Hepatocyte (in vitro differentiated cells): ENCODE measurements around the gene SGO2. TPM values are rescaled to one million over a fixed set of nuclear protein-coding genes. Genes with fewer than 3 reads are reported as not detected.

Experiments used
- DNase-seq: peaks from one replicate; pipeline ENCODE4 v3.0.0-alpha.2; 2016; ENCODE audit warnings: low spot score
- H2AFZ ChIP-seq: fragments of 200-600 bp; sonication (generic); 2 replicates; pipeline ENCODE4 v1.6.0; 2016; ENCODE audit warnings: antibody characterized with exemption, mild to moderate bottlenecking
- H3K27ac ChIP-seq: fragments of 200-600 bp; sonication (generic); 2 replicates; pipeline ENCODE4 v1.5.1; 2016; ENCODE audit warnings: mild to moderate bottlenecking
- H3K27me3 ChIP-seq: fragments of 200-600 bp; sonication (generic); 2 replicates; pipeline ENCODE4 v1.6.1; 2016
- H3K36me3 ChIP-seq: fragments of 200-600 bp; sonication (generic); replicated peaks from 2 replicates; pipeline ENCODE4 v1.5.1; 2016; ENCODE audit warnings: low read depth; ENCODE audit not compliant: insufficient read depth
- H3K4me1 ChIP-seq: fragments of 200-600 bp; sonication (generic); 2 replicates; pipeline ENCODE4 v1.5.1; 2016; ENCODE audit warnings: mild to moderate bottlenecking, moderate library complexity; ENCODE audit not compliant: insufficient read depth
- H3K4me2 ChIP-seq: fragments of 200-600 bp; sonication (generic); 2 replicates; pipeline ENCODE4 v1.6.0; 2016
- H3K4me3 ChIP-seq: fragments of 200-600 bp; sonication (generic); 2 replicates; pipeline ENCODE4 v1.5.1; 2016; ENCODE audit warnings: mild to moderate bottlenecking
- H3K79me2 ChIP-seq: fragments of 200-600 bp; sonication (generic); 2 replicates; pipeline ENCODE4 v1.6.0; 2017; ENCODE audit warnings: mild to moderate bottlenecking
- H3K9me2 ChIP-seq: fragments of 200-600 bp; sonication (generic); replicated peaks from 2 replicates; pipeline ENCODE4 v1.6.0; 2017; ENCODE audit warnings: mild to moderate bottlenecking; ENCODE audit not compliant: insufficient read depth
- H3K9me3 ChIP-seq: fragments of 200-600 bp; sonication (generic); 2 replicates; pipeline ENCODE4 v1.5.1; 2016; ENCODE audit warnings: low read depth, mild to moderate bottlenecking
- H4K20me1 ChIP-seq: fragments of 200-600 bp; sonication (generic); 2 replicates; pipeline ENCODE4 v1.6.0; 2016; ENCODE audit warnings: mild to moderate bottlenecking; ENCODE audit not compliant: insufficient read depth, poor library complexity, severe bottlenecking
- EZH2 ChIP-seq: fragments of 200-600 bp; sonication (generic); IDR thresholded peaks from 2 replicates; pipeline ENCODE4 v1.6.1; 2016; ENCODE audit warnings: antibody characterized with exemption, mild to moderate bottlenecking, borderline replicate concordance
- EZH2phosphoT487 ChIP-seq: fragments of 200-600 bp; sonication (generic); IDR thresholded peaks from one replicate; pipeline ENCODE4 v1.6.1; 2018; ENCODE audit warnings: antibody characterized with exemption, mild to moderate bottlenecking, low read depth, moderate library complexity; ENCODE audit not compliant: unreplicated experiment, severe bottlenecking
- WGBS: methylation state at CpG from one replicate; pipeline ENCODE4 v1.1.6; 2016; ENCODE audit warnings: low lambda C conversion rate; ENCODE audit errors: missing lambda C conversion rate; 5-methylcytosine and 5-hydroxymethylcytosine counted together
- polyA plus RNA-seq: library from polyadenylated mRNA; unstranded; fragments of >200 nt; fragmentation: Nextera tagmentation; extraction: Ambion mirVana; gene quantifications from 2 replicates; pipeline ENCODE4 v1.2.1, GENCODE V29; 2016
- total RNA-seq: library from RNA; depleted of rRNA; stranded (reverse); fragments of >200 nt; gene quantifications from 2 replicates; pipeline ENCODE4 v1.2.3, GENCODE V29; 2014
- TF ChIP-seq, protein P1 (sequence below): fragments of 200-600 bp; sonication (generic); IDR thresholded peaks from 2 replicates; pipeline ENCODE4 v1.5.1; 2016; ENCODE audit warnings: antibody characterized with exemption, mild to moderate bottlenecking; ENCODE audit not compliant: poor library complexity

SGO2 gene
- total and polyA plus RNA-seq, 2 experiments from 2014 or later = 5.6 to 7.0 TPM

GRCh38 chr2:200494048-200494447 lies 32.0 kb upstream of the SGO2 start:
- Histone ChIP-seq H3K9me2 (no peaks in the 10 kb centered on the region), H4K20me1 (no peaks in the 10 kb centered on the region), H3K79me2 (no peaks in the 10 kb centered on the region), H3K27ac (no peak overlapping the region), H3K4me1 (no peaks in the 10 kb centered on the region), H3K36me3 (no peaks in the 10 kb centered on the region), H3K27me3 (no peaks in the 10 kb centered on the region), H3K4me2 (no peak overlapping the region), H2AFZ (no peak overlapping the region), H3K9me3 (no peaks in the 10 kb centered on the region), H3K4me3 (no peak overlapping the region)
- no peak for DNase-seq
- WGBS = 96% methylated on average over 2 of the region's 2 CpGs
- no peak for TF ChIP-seq EZH2
- TF ChIP-seq EZH2phosphoT487 = no peak
- TF ChIP-seq, protein P1, sequence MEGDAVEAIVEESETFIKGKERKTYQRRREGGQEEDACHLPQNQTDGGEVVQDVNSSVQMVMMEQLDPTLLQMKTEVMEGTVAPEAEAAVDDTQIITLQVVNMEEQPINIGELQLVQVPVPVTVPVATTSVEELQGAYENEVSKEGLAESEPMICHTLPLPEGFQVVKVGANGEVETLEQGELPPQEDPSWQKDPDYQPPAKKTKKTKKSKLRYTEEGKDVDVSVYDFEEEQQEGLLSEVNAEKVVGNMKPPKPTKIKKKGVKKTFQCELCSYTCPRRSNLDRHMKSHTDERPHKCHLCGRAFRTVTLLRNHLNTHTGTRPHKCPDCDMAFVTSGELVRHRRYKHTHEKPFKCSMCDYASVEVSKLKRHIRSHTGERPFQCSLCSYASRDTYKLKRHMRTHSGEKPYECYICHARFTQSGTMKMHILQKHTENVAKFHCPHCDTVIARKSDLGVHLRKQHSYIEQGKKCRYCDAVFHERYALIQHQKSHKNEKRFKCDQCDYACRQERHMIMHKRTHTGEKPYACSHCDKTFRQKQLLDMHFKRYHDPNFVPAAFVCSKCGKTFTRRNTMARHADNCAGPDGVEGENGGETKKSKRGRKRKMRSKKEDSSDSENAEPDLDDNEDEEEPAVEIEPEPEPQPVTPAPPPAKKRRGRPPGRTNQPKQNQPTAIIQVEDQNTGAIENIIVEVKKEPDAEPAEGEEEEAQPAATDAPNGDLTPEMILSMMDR = no peak

DNA sequence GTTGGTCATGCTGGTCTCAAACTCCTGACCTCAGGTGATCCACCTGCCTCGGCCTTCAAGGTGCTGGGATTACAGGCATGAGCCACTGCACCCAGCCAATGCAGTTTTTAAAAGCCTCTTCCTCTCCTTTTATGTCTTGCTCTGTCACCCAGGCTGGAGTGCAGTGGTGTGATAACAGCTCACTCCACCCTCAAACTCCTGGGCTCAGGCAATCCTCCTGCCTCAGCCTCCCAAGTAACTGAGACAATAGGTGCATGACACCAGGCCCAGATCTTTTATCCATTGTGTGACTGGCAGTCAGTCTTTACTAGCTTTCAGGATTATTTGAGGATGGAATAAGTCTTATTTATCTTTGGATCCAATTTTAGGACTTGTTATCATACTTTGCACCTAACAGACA lies 29.3 kb upstream of the SGO2 start:
- TF ChIP-seq EZH2phosphoT487 = no peak
- TF ChIP-seq, protein P1 = no peak
- TF ChIP-seq EZH2 = no peak
- Histone ChIP-seq H3K27me3 (no peaks in the 10 kb centered on the region), H3K4me3 (no peak overlapping the region), H2AFZ (no peak overlapping the region), H3K4me1 (no peaks in the 10 kb centered on the region), H3K79me2 (no peaks in the 10 kb centered on the region), H3K9me2 (no peaks in the 10 kb centered on the region), H3K9me3 (no peaks in the 10 kb centered on the region), H3K4me2 (no peak overlapping the region), H3K27ac (no peak overlapping the region), H4K20me1 (no peaks in the 10 kb centered on the region), H3K36me3 (no peaks in the 10 kb centered on the region)
- 100% methylated on average over 1 of the region's 1 CpG for WGBS
- DNase-seq = no peak

GRCh38 chr2:200498402-200499162 lies 27.4 kb upstream of the SGO2 start:
- 93% methylated on average over 2 of the region's 2 CpGs for WGBS
- H3K4me3 ChIP-seq = no peak overlapping the region
- no peaks in the 10 kb centered on the region for H3K79me2 ChIP-seq
- no peaks in the 10 kb centered on the region for H3K9me3 ChIP-seq
- H3K36me3 ChIP-seq = no peaks in the 10 kb centered on the region
- H3K9me2 ChIP-seq = no peaks in the 10 kb centered on the region
- no peaks in the 10 kb centered on the region for H3K27me3 ChIP-seq
- TF ChIP-seq EZH2 (no peak), EZH2phosphoT487 (no peak)
- TF ChIP-seq, protein P1 = no peak
- no peak overlapping the region for H3K27ac ChIP-seq
- DNase-seq = no peak
- no peaks in the 10 kb centered on the region for H4K20me1 ChIP-seq
- H3K4me1 ChIP-seq = no peaks in the 10 kb centered on the region
- H3K4me2 ChIP-seq = no peak overlapping the region
- no peak overlapping the region for H2AFZ ChIP-seq
